Stimulated activated naive CD4-positive, alpha-beta T cell treated with Interleukin-2 at 50 U/mL for 16 hours (primary cell): ENCODE results near the gene RELCH.
A peak's percentile ranks its signal among the peaks of the same experiment; 100 is the strongest.
"Not testable (repeated sequence)": the region's sequence is repeated elsewhere in the genome, so short reads cannot be mapped to it uniquely, and the experiment has no call there.

Experiments used
- DNase-seq: peaks from one replicate; lab custom pipeline; 2025; lab: John Stamatoyannopoulos, UW

Gene RELCH, protein sequence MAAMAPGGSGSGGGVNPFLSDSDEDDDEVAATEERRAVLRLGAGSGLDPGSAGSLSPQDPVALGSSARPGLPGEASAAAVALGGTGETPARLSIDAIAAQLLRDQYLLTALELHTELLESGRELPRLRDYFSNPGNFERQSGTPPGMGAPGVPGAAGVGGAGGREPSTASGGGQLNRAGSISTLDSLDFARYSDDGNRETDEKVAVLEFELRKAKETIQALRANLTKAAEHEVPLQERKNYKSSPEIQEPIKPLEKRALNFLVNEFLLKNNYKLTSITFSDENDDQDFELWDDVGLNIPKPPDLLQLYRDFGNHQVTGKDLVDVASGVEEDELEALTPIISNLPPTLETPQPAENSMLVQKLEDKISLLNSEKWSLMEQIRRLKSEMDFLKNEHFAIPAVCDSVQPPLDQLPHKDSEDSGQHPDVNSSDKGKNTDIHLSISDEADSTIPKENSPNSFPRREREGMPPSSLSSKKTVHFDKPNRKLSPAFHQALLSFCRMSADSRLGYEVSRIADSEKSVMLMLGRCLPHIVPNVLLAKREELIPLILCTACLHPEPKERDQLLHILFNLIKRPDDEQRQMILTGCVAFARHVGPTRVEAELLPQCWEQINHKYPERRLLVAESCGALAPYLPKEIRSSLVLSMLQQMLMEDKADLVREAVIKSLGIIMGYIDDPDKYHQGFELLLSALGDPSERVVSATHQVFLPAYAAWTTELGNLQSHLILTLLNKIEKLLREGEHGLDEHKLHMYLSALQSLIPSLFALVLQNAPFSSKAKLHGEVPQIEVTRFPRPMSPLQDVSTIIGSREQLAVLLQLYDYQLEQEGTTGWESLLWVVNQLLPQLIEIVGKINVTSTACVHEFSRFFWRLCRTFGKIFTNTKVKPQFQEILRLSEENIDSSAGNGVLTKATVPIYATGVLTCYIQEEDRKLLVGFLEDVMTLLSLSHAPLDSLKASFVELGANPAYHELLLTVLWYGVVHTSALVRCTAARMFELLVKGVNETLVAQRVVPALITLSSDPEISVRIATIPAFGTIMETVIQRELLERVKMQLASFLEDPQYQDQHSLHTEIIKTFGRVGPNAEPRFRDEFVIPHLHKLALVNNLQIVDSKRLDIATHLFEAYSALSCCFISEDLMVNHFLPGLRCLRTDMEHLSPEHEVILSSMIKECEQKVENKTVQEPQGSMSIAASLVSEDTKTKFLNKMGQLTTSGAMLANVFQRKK

DNA sequence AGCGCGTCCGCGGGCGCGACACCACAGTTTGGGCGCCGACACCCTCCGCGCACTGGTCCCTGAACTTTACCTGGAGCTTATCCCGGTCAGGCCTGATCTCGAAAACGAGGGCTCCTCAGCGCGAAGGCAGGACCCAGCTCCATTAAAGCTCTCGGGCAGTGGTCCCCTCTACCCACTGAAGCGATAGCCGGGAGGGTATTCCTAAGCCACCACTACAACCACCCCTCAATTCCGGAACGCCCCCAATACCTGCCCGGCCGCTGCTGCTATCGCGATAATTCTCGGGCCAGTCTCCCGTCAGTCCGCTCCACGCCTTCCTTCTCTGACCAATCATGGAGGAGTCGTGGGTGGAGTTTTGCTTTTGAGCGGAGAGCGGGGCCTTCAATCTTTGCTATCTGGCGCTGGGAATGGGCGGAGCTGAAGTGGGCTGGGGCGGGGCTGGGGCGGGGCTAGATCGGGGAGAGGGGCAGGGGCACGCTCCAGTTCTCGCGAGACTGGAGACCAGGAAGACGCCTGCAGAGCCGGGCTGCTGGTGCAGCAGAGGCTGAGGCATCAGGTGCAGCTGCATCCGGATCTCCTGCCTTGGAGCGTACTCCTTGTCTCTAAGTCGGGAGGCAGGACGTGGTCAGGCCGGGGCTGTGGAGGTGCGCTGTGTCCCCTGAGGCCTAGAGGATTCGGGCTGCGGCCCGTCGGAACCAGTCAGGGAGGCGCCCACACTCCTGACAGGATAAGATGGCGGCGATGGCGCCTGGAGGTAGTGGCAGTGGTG is at the start of gene RELCH, which contains the start of gene PIGN:
TSS of gene RELCH (plus strand) at position 482 of the 769 bp plus-strand sequence. CDS start at position 733, 251 bp downstream.
TSS of gene PIGN (minus strand) at position 283 of the 769 bp plus-strand sequence. CDS start 25,703 bp downstream, outside the sequence.
- peak; percentile 96 for DNase-seq

DNA sequence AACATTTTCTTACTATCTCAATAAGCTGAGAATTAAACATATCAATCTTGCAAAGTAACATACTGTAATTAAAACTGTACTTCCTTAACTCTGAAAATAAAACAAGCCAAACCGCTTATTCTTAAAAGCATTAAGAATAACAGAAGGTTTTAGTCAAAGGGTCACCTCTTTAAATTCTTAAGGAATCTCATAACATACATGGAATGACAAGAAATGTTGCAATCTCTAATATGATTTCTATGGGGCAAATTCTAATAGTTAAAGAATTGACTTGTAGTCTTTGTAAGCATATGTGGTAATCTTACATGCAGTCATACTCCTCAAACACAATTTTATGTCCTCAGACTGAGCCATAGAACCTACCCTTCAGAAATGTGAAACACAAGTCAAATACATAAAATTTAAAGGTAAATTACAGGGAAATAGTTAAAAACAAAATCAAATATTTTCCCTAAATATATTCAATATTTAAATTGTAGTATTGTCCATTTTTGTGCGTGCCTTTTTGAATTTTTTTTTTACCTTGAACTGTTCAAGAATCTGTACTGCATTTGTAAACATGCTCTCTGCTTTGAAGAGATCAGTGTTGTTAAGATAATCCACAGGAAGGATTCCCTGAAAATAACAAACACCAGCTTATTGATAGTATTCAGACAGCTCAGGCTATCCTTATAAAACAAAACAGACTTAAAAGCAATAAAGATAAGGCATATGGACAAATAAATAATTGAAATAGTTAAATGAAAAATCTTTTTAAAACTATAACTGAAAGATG is 48.4 kb upstream of the RELCH start:
- DNase-seq, result no peak

DNA sequence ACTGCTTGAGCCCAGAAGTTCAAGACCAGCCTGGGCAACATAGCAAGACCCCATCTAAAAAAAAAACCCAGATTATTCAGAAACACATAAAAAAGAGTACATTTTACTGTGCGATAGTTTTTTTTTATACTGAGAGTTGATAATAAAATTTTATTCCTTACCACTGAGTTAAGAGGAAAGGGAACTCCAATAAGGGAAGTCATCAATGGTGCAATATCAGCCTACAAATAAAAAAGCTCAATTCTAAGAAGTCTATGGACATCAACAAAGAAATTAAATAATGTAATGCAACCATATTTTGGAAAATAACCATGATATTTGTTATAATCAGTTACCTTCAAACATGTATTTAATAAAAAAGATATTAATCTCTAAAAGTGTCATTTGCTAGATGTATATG is 46.8 kb upstream of the RELCH start:
- DNase-seq, result no peak

DNA sequence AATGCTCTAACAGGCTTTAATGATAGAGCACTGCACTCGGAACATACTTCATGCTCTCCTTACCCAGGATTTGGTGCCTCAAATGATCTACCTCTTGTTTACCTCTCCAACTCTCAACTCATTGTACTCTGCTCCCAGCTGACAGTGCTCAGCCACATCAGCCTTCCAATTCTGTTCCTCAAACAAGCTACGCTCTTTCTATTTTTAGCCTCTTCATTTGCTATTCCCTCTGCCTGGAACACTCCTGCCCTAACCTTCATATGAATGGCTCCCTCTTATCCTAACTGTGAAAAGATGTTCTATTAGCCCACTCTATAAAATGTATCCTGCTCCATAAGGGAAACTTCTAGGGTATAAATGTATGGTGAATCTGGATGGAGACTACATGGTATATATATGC is 42.7 kb upstream of the RELCH start:
- no peak for DNase-seq

DNA sequence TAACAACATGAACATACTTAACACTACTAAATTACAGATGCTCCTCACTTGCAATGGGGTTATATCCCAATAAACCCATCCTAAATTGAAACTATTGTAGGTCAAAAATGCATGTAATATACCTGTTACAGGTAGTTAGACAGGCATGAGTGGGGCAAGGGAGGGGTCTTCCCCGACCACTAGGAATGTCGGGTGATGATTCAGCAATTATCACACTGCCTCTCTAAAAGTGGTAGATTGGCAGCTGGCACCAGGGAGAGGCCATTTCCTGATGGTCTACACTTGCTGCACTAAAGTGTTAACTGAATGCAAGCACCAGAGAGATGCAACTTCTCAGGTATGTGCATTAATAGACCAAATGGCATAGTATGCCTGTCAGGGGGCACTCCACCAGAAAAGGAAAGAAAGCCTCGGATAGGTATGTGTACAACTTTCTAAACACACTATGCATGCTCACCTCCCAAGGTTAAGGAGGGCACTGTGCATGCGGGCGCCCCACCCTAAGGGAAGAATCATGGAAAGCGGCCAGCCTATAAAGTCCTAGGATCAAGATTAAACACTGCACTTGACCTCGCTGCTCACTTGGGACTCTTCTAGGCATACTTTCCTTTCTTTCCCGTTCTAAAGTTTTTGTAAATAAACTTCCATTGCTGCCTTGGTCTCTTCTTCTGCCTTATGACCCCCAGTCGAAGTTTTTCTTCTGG is 35.8 kb upstream of the RELCH start:
- no peak for DNase-seq

DNA sequence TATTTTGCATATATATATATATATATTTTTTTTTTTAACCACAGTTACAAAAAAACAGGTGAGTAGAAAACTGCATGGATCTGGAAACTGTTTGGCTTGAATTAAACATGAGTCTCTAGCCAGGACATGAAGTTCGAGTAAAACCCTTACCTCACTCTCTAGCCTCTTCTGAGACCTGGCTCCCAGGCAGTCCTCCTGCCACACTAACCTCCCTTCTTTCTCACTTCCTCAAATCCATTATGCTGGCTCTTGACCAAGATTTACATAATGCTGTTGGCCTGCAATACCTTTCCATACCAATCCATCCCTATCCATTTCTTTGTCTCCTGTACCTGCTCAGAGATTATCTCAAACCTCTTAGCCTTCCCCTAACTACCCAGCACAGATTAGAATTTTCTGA is 34.2 kb upstream of the RELCH start:
- no peak for DNase-seq

DNA sequence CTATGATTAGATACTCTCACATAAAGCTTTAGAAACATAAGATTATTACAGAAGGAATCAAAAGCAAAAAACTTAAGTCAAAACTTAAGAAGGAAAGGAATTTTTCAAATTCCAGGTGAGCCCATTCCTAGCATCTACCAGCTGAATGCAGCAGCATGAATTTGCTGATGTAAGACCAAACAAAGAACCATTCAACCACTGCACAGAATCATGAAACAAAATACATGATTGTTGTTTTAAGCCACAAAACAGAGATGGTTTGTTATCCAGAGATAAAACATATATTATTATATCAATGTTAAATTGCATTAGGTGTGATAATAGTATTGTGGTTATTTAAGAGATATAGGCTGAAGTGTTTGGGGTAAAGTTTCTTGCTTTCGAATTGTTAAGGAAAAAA is 29.2 kb upstream of the RELCH start:
- DNase-seq, result no peak

DNA sequence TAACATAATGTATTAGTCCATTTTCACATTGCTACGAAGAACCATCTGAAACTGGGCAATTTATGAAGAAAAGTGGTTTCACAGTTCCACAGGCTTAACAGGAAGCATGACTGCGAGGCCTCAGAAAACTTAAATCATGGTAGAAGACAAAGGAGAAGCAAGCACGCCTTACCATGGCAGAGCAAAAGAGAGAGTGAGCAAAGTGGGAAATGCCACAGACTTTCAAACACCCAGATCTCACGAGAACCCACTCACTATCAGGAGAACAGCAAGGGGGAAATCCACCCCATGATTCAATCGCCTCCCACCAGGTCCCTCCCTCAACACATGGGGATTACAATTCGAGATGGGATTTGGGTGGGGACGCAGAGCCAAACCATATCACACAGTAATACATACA is 22.7 kb upstream of the RELCH start:
- no peak for DNase-seq

DNA sequence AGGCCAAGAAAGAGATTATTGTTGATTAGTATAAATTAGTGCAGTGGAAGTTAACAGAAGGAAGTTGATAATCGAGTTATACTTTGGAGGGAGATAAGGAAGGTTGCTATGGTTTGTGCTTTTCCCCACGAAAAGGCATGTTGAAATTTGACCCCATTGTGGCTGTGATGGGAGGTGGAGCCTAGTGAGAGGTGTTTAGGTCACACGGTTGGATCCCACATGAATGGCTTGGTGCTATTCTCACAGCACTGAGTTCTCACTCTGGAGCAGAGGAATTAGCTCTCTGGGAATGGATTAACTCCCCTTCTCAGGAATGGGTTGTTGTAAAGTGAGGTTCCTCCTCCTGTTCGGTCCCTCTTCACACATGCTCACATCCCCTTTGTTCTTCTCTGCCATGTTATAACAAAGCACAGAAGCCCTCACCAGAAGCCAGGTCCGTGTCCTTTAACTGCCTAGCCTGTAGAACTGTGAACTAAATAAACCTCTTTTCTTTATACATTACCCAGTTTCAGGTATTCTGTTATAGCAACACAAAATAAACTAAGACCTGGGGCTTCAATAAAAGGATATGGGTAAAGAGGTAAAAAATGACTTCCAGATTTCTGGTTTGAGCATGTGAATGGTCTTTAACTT is 22.1 kb upstream of the RELCH start:
- no peak for DNase-seq

DNA sequence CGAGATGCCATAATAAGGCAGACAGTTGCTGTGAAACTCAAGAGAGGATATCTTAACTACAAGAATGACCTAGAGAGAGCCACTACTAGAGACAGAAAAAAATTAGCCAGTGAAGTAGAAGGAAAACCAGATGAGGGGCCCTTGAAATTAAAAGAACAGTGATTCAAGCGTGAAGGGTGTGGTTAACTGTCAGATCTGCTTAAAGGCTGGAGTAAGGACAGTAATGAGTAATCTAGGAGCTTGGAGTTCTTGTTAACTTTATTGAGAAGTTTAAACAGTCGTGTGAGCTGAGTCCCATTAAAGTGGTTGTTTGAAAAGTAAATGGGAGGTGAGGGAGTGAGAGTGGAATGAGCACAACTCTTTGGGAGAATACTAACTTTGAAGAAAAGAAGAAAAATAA is 21.5 kb upstream of the RELCH start:
- DNase-seq, result no peak

DNA sequence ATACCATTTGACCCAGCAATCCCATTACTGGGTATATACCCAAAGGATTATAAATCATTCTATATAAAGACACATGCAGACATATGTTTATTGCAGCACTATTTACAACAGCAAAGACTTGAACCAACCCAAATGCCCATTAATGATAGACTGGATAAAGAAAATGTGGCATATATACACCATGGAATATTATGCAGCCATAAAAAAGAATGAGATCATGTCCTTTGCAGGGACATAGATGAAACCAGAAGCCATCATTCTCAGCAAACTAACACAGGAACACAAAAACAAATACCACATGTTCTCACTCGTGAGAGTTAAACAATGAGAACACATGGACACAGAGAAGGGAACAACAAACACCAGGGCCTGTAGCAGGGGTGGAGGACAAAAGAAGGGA is 20.5 kb upstream of the RELCH start:
- not testable (repeated sequence) for DNase-seq

DNA sequence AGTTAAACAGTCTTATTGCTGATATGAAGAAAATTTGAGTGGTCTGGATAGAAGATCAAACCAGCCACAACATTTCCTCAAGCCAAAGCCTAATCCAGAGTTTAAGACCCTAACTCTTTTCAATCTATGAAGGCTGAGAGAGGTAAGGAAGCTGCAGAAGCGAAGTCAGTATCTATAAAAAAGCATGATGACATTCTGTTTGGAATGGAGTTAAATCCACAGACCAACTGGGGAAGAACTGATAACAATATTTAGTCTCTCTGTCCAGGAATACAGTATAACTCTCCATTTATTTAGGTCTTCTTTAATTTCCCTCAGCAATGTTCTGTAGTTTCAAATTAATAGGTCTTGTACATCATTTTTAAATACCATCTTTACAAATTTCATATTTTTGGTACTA is 16.2 kb upstream of the RELCH start:
- DNase-seq, result no peak

DNA sequence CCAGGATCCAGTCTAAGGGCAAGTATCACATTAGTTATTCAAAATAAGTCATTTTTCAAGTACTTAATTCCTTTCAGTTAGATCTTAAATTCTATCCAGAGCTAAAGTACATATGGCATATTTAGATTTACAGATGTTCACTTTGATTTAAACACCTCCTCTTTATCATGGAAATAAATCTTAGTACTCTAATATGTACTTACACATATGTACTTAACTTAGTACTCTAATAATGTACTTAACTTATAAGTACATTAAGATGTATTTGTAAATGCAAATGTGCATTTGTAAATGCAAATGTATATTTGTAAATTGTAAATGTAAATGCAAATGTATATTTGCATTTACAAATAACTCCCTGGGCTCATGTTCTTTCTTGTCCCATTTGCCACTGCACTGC is 14.8 kb upstream of the RELCH start:
- no peak for DNase-seq

DNA sequence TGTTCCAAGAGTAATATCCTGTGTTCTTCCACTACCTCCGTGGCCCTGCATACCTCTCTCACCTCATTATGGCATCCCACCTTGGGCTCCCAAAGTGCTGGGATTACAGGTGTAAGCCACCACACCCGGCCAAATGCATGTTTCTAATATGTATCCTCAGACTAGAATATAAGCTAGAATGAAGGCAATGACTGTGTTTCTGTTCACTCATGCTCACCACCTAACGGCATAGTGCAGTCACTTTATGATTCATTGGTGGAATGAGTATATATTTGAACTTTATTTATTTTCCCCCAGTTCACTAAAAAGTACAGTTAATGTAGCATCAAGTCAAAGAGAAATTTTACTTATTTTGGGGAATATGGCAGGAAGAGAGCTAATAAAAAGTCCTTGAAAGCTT is 11.5 kb upstream of the RELCH start:
- DNase-seq, result no peak

DNA sequence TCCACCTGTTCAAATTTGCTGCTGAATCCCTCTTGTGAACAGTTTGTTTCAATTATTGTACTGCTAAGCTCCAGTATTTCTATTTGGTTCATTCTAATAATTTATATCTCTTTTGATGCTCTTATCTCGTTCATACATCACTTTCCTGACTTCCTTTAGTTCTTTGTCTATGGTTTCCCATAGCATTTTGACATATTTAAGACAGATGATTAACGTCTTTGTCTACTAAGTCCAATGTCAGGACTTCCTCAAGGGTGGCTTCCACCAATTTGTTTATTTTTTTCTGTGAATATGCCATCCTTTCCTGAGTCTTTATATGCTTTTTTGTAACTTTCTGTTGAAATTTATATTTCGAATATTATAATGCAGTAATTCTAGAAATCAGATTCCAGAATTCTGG is 9.8 kb upstream of the RELCH start:
- no peak for DNase-seq

DNA sequence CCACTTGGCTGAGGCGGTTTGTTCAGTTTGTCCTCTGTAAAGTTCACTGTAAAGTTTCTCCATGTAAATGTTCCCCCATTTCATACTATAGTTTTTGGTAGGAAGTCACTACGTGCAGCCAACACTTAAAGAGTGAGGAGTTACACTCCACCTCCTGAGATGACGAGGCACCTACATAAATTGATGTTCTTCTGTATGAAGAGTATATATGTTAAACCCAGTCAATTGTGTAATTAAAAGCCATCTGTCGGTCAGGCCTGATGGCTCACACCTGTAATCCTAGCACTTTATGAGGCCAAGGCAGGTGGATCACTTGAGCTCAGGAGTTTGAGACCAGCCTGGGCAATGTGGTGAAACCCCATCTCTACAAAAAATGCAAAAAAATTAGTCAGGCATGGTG is 7.8 kb upstream of the RELCH start:
- DNase-seq, result no peak

DNA sequence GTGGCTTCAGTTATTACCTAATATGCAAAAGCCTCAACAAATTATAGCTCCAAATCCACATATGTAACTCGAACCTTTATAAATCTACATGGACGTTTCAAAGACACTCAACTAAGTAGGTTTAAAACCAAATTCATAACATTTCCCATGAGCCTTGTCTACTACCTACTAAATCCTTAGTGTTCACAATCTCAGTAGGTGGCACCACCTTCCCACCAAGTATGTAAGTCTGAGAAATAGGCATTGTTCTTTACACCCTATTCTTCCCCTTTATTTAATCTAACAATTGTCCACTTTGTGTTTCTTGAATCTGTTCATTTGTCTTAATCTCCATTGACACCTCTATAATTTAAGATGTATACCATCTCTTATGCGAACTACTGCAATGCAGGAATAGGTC is 4.8 kb upstream of the RELCH start:
- DNase-seq, result no peak

DNA sequence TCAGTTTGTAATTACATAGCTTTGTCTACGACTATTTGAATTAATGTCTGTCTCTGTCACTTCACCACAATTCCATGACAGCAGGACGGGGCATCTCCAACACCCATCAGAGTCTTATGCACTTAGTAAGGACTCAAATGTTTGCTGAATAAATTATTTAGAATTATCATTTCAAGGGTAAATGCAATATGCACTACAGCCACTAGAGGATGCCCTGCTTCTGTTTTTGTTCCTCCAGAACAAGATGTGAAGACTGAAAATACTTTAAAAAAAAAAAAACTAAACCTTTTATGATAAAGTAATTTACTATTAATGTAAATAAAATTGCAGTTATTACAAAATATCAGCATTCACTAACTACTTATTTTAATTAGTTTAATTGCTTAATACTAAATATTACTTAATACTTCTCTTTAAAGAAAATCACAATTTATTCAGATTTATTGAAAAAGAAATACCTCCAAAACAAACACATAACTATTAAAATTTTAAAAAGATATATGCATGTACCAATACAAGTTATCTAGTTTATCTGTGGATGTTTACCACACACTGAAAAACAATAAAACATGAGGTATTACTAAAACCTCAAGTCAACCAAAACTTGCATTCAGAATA is 3.4 kb upstream of the RELCH start:
- DNase-seq, result peak; percentile 4

DNA sequence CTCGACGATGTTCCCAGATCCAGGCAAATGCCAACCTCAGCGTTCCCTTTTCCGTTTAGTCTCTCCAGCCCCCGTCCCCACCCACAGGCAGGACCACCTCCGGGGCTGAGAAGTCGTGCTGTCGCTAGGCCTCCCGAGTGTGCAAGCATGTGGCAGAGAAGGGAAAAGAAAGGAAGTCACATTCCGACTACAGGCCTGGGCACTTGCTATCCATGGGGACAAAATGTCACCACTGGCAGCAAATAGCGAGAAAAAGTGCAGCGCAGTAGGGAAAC is 619 bp upstream of the RELCH start:
- no peak for DNase-seq
